ENCODE measurements around the gene CPA1.

The CPA1 gene

GRCh38 chr7:130400120-130400572 is 19.9 kb downstream of the CPA1 start:
- Histone ChIP-seq H3K9me3 (ENCODE audit: insufficient read depth, low read length) (no peaks in the 10 kb centered on the region), H3K36me3 (ENCODE audit: low read length) (no peaks in the 10 kb centered on the region), H3K79me2 (ENCODE audit: insufficient read depth, low read length) (no peaks in the 10 kb centered on the region), H3K4me3 (ENCODE audit: insufficient read depth, low read length, poor library complexity, severe bottlenecking) (no peak overlapping the region), H3K27me3 (ENCODE audit: low read length) (no peaks in the 10 kb centered on the region), H2AFZ (ENCODE audit: low read depth, low read length, severe bottlenecking) (no peak overlapping the region), H3K9me2 (replicated peaks; ENCODE audit: insufficient read depth, low read length) (no peaks in the 10 kb centered on the region), H3K27ac (ENCODE audit: low read depth, low read length) (no peak overlapping the region), H4K20me1 (ENCODE audit: low read depth, low read length) (no peaks in the 10 kb centered on the region), H3F3A (ENCODE audit: insufficient read depth) (no peaks in the 10 kb centered on the region), H3K9ac (ENCODE audit: low read length) (no peak overlapping the region), H3K4me2 (ENCODE audit: low read depth, low read length, poor library complexity, severe bottlenecking) (no peak overlapping the region)
- no peak for TF ChIP-seq CTCF (IDR thresholded peaks at IDR 0.05; ENCODE audit: insufficient read depth, low read length, poor library complexity, severe bottlenecking)
- no peak for TF ChIP-seq EZH2phosphoT487 (conservative IDR thresholded peaks at IDR 0.05; ENCODE audit: low read length)

GRCh38 chr7:130401101-130401500 is 20.8 kb downstream of the CPA1 start:
- Histone ChIP-seq H3K36me3 (ENCODE audit: low read length) (no peaks in the 10 kb centered on the region), H2AFZ (ENCODE audit: low read depth, low read length, severe bottlenecking) (no peak overlapping the region), H3F3A (ENCODE audit: insufficient read depth) (no peaks in the 10 kb centered on the region), H3K27ac (ENCODE audit: low read depth, low read length) (no peak overlapping the region), H3K4me2 (ENCODE audit: low read depth, low read length, poor library complexity, severe bottlenecking) (no peak overlapping the region), H3K9me3 (ENCODE audit: insufficient read depth, low read length) (no peaks in the 10 kb centered on the region), H3K27me3 (ENCODE audit: low read length) (no peaks in the 10 kb centered on the region), H3K79me2 (ENCODE audit: insufficient read depth, low read length) (no peaks in the 10 kb centered on the region), H3K4me3 (ENCODE audit: insufficient read depth, low read length, poor library complexity, severe bottlenecking) (no peak overlapping the region), H3K9ac (ENCODE audit: low read length) (no peak overlapping the region), H4K20me1 (ENCODE audit: low read depth, low read length) (no peaks in the 10 kb centered on the region), H3K9me2 (replicated peaks; ENCODE audit: insufficient read depth, low read length) (no peaks in the 10 kb centered on the region)
- no peak for TF ChIP-seq EZH2phosphoT487 (conservative IDR thresholded peaks at IDR 0.05; ENCODE audit: low read length)
- TF ChIP-seq CTCF (IDR thresholded peaks at IDR 0.05; ENCODE audit: insufficient read depth, low read length, poor library complexity, severe bottlenecking), result no peak

GRCh38 chr7:130401578-130401977 is 21.3 kb downstream of the CPA1 start:
- Histone ChIP-seq H4K20me1 (ENCODE audit: low read depth, low read length) (no peaks in the 10 kb centered on the region), H2AFZ (ENCODE audit: low read depth, low read length, severe bottlenecking) (no peak overlapping the region), H3K79me2 (ENCODE audit: insufficient read depth, low read length) (no peaks in the 10 kb centered on the region), H3F3A (ENCODE audit: insufficient read depth) (no peaks in the 10 kb centered on the region), H3K4me3 (ENCODE audit: insufficient read depth, low read length, poor library complexity, severe bottlenecking) (no peak overlapping the region), H3K27ac (ENCODE audit: low read depth, low read length) (no peak overlapping the region), H3K9me2 (replicated peaks; ENCODE audit: insufficient read depth, low read length) (no peaks in the 10 kb centered on the region), H3K4me2 (ENCODE audit: low read depth, low read length, poor library complexity, severe bottlenecking) (no peak overlapping the region), H3K36me3 (ENCODE audit: low read length) (no peaks in the 10 kb centered on the region), H3K27me3 (ENCODE audit: low read length) (no peaks in the 10 kb centered on the region), H3K9ac (ENCODE audit: low read length) (no peak overlapping the region), H3K9me3 (ENCODE audit: insufficient read depth, low read length) (no peaks in the 10 kb centered on the region)
- TF ChIP-seq CTCF (IDR thresholded peaks at IDR 0.05; ENCODE audit: insufficient read depth, low read length, poor library complexity, severe bottlenecking), result no peak
- no peak for TF ChIP-seq EZH2phosphoT487 (conservative IDR thresholded peaks at IDR 0.05; ENCODE audit: low read length)
